PC-9 (cell line): ENCODE results near the gene ILDR1. TPM values are rescaled to one million over a fixed set of nuclear protein-coding genes. Genes with fewer than 3 reads are reported as not detected.

Experiments
- BruUV-seq: library from RNA; stranded (reverse); fragments of 400-500 nt; replicated peaks from 2 replicates; lab custom pipeline; 2021; lab: Mats Ljungman, UMichigan
- CTCF ChIA-PET: fragments of 300-600 bp; sonication (Branson Sonifier 250); formaldehyde crosslinking; loops from one replicate; lab custom pipeline; 2022; ENCODE audit warnings: antibody characterized with exemption; lab: Charles Lee
- POLR2A ChIA-PET: fragments of 300-600 bp; sonication (Branson Sonifier 250); formaldehyde crosslinking; loops from one replicate; lab custom pipeline; 2022; ENCODE audit warnings: antibody characterized with exemption; ENCODE audit not compliant: unreplicated experiment; lab: Charles Lee
- DNase-seq, 2 experiments: peaks; one replicate each; pipeline versions ENCODE4 v3.0.0 to v3.0.0-alpha.2; 2015 to 2022; ENCODE audit warnings: mixed read lengths in 1 of 2
- H2AFZ ChIP-seq: fragments of 200-600 bp; sonication (generic); 2 replicates; pipeline ENCODE4 v1.8.1; 2017; ENCODE audit warnings: antibody characterized with exemption
- H3F3A ChIP-seq: fragments of 200-600 bp; sonication (generic); 2 replicates; pipeline ENCODE4 v1.8.1; 2017; ENCODE audit warnings: antibody characterized with exemption, mild to moderate bottlenecking, low read depth; ENCODE audit not compliant: insufficient read depth
- H3K27ac ChIP-seq: fragments of 200-600 bp; sonication (generic); 2 replicates; pipeline ENCODE4 v1.6.1; 2016; ENCODE audit warnings: mixed run types
- H3K27me3 ChIP-seq: fragments of 200-600 bp; sonication (generic); 2 replicates; pipeline ENCODE4 v1.6.1; 2016; ENCODE audit warnings: low read depth, mixed run types; ENCODE audit not compliant: insufficient read depth
- H3K36me3 ChIP-seq: fragments of 200-600 bp; sonication (generic); 2 replicates; pipeline ENCODE4 v1.6.1; 2016; ENCODE audit warnings: low read depth, mixed run types
- H3K4me1 ChIP-seq: fragments of 200-600 bp; sonication (generic); replicated peaks from 2 replicates; pipeline ENCODE4 v1.6.1; 2016; ENCODE audit warnings: mixed run types; ENCODE audit not compliant: insufficient read depth
- H3K4me2 ChIP-seq: fragments of 200-600 bp; sonication (generic); 2 replicates; pipeline ENCODE4 v1.6.1; 2017; ENCODE audit warnings: mixed run types
- H3K4me3 ChIP-seq: fragments of 200-600 bp; sonication (generic); 2 replicates; pipeline ENCODE4 v1.6.1; 2016; ENCODE audit warnings: mixed run types
- H3K79me2 ChIP-seq: fragments of 200-600 bp; sonication (generic); 2 replicates; pipeline ENCODE4 v1.6.1; 2017; ENCODE audit warnings: low read depth, mixed run types
- H3K9me2 ChIP-seq: fragments of 200-600 bp; sonication (generic); 2 replicates; pipeline ENCODE4 v1.8.1; 2017; ENCODE audit warnings: mild to moderate bottlenecking; ENCODE audit not compliant: insufficient read depth
- H3K9me3 ChIP-seq: fragments of 200-600 bp; sonication (generic); 2 replicates; pipeline ENCODE4 v1.8.1; 2016; ENCODE audit warnings: low read depth; ENCODE audit not compliant: insufficient read depth
- H4K20me1 ChIP-seq: fragments of 200-600 bp; sonication (generic); 2 replicates; pipeline ENCODE4 v1.8.1; 2017; ENCODE audit not compliant: insufficient read depth
- CTCF ChIP-seq: fragments of 200-600 bp; sonication (generic); conservative IDR thresholded peaks from 2 replicates; pipeline ENCODE4 v1.6.1; 2017; ENCODE audit warnings: mixed run types, antibody characterized with exemption, mild to moderate bottlenecking, moderate library complexity
- EZH2 ChIP-seq: fragments of 200-600 bp; sonication (generic); IDR thresholded peaks from 2 replicates; pipeline ENCODE4 v1.8.0; 2017; ENCODE audit warnings: antibody characterized with exemption, low read depth
- intact Hi-C: fragments of 100-400 bp; cut with micrococcal nuclease; formaldehyde crosslinking; loops from one replicate; pipeline ENCODE4 v1.10.0; 2022; ENCODE audit not compliant: unreplicated experiment
- total RNA-seq: library from RNA; stranded (reverse); gene quantifications from 2 replicates; pipeline ENCODE4 v1.2.3, GENCODE V29; 2021

ILDR1 gene
- total RNA-seq, 1 experiment from 2014 or later = 5.1 TPM

- Histone ChIP-seq H2AFZ (no peak overlapping the region), H3K4me1 (peaks cover 12% of the 10 kb centered on the region; the same call in 1 of the 2 replicates), H4K20me1 (no peaks in the 10 kb centered on the region), H3F3A (no peaks in the 10 kb centered on the region), H3K9me2 (no peaks in the 10 kb centered on the region), H3K4me2 (no peak overlapping the region), H3K9me3 (no peaks in the 10 kb centered on the region), H3K27ac (no peak overlapping the region), H3K79me2 (no peaks in the 10 kb centered on the region), H3K27me3 (no peaks in the 10 kb centered on the region), H3K4me3 (no peak overlapping the region), H3K36me3 (no peaks in the 10 kb centered on the region)
- intact Hi-C loops = no loop called here
- TF ChIP-seq EZH2 = no peak
- no peak for TF ChIP-seq CTCF
- no peak for DNase-seq
- no TSS peak for BruUV-seq
- CTCF ChIA-PET = no interaction called here
- POLR2A ChIA-PET = no interaction called here
These were observed 23.2 kb downstream of the ILDR1 start for GRCh38 chr3:121998611-121999473.

- CTCF ChIA-PET = no interaction called here
These were observed 23.9 kb downstream of the ILDR1 start for GRCh38 chr3:121998030-121998580.

GRCh38 chr3:121997372-121997771 is 24.7 kb downstream of the ILDR1 start:
- H3F3A ChIP-seq = no peaks in the 10 kb centered on the region
- peaks cover 12% of the 10 kb centered on the region; the same call in 1 of the 2 replicates for H3K4me1 ChIP-seq
- intact Hi-C loops = no loop called here
- H3K36me3 ChIP-seq = no peaks in the 10 kb centered on the region
- H3K9me3 ChIP-seq = no peaks in the 10 kb centered on the region
- H2AFZ ChIP-seq = no peak overlapping the region
- CTCF ChIA-PET = no interaction called here
- no peak overlapping the region for H3K4me2 ChIP-seq
- POLR2A ChIA-PET = no interaction called here
- no peaks in the 10 kb centered on the region for H3K27me3 ChIP-seq
- H3K79me2 ChIP-seq = no peaks in the 10 kb centered on the region
- no peak overlapping the region for H3K27ac ChIP-seq
- no peaks in the 10 kb centered on the region for H4K20me1 ChIP-seq
- H3K4me3 ChIP-seq = no peak overlapping the region
- no TSS peak for BruUV-seq
- DNase-seq = no peak
- H3K9me2 ChIP-seq = no peaks in the 10 kb centered on the region
- TF ChIP-seq CTCF (no peak), EZH2 (no peak)

More at GRCh38 chr3:121998030-121998580, 23.9 kb downstream of the ILDR1 start:
- no peaks in the 10 kb centered on the region for H3F3A ChIP-seq
- no TSS peak for BruUV-seq
- no peak overlapping the region for H3K27ac ChIP-seq
- H3K79me2 ChIP-seq = no peaks in the 10 kb centered on the region
- no peaks in the 10 kb centered on the region for H3K36me3 ChIP-seq
- no peak for TF ChIP-seq EZH2
- TF ChIP-seq CTCF = no peak
- H2AFZ ChIP-seq = no peak overlapping the region
- intact Hi-C loops = no loop called here
- DNase-seq = no peak
- peaks cover 12% of the 10 kb centered on the region; the same call in 1 of the 2 replicates for H3K4me1 ChIP-seq
- no peaks in the 10 kb centered on the region for H3K9me2 ChIP-seq
- POLR2A ChIA-PET = no interaction called here
- no peaks in the 10 kb centered on the region for H3K9me3 ChIP-seq
- no peak overlapping the region for H3K4me3 ChIP-seq
- H3K27me3 ChIP-seq = no peaks in the 10 kb centered on the region
- no peak overlapping the region for H3K4me2 ChIP-seq
- H4K20me1 ChIP-seq = no peaks in the 10 kb centered on the region
